HUDEP-2 (cell line): ENCODE results near the gene ADD1.

Source experiments
- DNase-seq, 76 experiments: peaks; one replicate each; lab custom pipeline; 2025; ENCODE audit not compliant: unreplicated experiment in 76 of 76; lab: John Stamatoyannopoulos, UW

Gene ADD1, protein sequence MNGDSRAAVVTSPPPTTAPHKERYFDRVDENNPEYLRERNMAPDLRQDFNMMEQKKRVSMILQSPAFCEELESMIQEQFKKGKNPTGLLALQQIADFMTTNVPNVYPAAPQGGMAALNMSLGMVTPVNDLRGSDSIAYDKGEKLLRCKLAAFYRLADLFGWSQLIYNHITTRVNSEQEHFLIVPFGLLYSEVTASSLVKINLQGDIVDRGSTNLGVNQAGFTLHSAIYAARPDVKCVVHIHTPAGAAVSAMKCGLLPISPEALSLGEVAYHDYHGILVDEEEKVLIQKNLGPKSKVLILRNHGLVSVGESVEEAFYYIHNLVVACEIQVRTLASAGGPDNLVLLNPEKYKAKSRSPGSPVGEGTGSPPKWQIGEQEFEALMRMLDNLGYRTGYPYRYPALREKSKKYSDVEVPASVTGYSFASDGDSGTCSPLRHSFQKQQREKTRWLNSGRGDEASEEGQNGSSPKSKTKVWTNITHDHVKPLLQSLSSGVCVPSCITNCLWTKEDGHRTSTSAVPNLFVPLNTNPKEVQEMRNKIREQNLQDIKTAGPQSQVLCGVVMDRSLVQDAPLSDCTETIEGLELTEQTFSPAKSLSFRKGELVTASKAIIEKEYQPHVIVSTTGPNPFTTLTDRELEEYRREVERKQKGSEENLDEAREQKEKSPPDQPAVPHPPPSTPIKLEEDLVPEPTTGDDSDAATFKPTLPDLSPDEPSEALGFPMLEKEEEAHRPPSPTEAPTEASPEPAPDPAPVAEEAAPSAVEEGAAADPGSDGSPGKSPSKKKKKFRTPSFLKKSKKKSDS

DNA sequence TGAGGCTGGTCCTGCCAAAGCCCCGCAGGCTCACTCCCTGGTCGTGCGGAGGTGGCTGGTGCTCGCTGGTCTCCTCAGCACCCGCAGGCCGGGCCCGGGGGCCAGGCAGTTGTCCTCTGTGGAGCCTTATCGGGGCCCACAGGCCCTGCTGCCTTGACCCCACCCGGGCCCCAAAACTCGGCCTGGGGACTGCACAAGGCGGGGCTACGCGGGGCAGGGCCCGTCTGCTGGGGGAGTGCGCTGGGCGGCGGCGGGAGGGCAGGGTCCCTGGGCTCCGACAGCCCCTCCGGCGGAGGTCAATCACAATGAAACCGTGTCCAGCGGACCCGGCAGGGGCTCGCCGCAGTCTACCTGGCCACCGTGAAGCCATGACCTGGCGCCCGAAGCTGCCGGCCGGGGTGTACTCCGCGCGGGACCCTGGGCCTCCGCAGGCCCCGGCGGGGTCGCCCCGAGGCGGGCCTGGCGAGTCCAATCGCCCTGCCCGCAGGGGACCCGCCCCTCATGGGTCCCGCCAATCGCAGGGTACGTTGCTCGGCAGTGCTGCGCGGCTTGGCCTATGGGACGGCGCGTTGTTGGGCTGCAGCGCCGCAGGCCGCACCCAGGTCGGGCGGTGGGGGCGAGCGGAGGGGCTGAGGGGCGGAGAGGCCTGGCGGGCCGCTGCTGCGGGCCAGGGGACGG is at the start of gene ADD1:
Gene ADD1 (plus strand): TSS at position 582 of the 678 bp plus-strand sequence. CDS start 32,072 bp downstream, outside the sequence.
- DNase-seq, result peak in 75 of 76 experiments; percentile 37 to 95 (median 83)

DNA sequence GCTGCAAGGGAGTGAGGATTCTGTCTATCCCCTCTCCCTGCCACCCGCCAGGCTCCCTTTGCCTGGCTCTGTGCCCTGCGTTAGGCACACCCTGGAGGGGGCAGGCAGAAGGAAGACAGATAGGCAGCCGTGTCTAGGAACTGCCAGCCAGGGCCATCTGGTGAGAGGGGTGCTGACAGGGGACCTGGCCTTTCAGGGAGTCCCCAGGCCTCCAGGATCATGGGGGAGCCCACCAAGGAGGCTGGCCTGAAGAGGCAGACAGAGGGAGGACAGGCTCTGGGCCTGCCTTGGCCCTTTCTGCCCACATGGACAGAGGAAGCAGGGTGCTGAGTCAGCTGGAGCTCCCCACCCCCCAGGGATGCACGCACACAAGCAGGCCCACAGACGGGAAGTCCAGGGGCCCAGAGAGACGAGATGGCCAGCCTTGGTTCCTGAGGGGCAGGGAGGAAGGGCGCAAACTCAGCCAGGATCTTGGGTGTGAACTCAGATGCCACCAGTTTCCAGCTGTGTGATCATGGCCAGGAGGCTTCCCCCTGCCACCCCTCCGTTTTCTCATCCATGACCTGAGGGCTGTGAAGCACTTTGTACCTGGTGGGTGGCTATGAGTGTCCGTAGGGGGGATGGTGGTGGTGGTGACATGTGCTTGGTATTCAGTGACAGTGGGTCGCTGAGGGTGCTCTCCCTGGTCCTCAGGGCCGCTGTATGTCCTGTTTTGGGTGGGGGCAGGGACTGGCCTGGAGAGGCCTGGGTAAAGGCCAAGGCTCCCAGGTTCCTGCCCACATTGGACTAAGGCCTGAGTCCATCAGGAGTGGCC is 49.0 kb upstream of the ADD1 start:
- DNase-seq, result peak in 70 of 76 experiments; percentile 14 to 83 (median 69)

DNA sequence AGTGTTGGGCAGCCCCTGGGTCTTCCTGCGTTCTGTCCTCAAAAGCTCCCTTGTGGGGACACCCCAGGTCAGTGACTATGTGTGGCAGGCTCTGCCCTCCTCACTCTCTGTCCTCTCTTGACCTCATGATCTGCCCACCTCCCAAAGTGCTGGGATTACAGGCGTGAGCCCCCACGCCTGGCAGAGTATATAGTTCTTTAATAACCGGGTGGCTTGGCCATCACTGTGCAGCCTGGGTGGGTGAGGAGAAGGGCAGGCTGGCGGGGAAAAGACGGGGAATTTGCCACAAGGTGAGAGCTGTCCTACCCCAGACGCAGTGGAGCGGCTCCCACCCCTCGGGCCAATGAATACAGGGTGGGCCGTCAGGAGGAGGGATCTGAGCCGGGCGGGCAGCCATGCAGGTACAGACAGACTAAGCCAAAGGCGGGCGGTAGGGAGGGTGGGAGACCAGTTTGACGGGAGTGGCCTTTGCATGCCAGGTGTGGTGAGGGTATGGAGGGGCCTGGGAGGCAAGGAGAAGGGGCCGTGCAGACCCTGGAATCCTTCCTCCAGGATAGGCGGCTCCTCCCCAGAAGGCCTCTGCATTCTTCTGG is 48.2 kb upstream of the ADD1 start:
- no peak for DNase-seq

DNA sequence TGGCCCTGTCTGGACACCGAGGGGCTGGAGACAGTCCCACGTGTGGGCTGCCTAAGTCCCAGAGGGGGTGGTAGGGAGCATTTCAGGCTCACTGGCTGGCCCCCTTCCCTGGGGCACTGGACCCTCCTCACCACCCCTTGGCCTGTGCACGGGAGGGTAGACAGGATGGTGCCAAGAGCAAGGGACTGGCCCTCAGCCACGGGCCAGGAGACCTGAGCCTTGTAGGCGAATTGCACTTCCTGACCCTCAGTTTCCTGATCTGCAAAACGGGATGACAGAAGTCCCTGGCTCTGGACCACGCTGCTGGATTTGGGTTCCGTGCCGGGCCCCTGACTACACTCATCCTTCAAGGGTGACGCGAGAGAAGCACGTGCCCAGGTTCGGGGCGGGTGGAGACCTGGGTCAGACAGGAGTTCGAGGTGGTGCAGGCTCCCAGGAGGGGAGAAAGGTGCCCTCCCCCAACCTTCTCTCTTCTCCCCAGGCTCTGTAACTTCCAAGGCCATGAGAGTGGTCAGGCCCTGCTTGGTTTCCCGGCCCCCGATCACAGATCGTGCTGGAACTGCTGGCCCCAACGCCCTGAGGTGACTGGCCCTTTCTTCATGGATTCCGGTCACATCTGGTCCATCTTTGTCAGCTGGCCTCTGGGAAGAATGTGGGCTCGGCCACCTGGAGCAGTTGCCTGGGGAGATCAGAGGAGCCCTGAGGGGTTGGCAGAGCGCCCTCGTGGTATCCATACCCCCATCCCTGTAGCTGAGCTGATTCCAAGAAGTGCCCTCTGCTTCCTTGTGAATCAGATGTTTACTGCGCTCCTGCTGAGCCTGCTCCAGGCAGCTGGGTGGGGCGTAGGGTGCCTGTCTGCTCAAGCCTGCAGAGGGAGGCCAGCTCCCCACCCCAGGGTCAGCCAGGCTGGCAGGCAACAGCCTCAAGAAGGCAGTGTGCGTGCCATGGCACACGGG is 47.5 kb upstream of the ADD1 start:
- DNase-seq, result peak in 8 of 76 experiments; percentile 9 to 34 (median 18)

- DNase-seq, result no peak
Observed at GRCh38 chr4:2796849-2797544, 46.6 kb upstream of the ADD1 start.

GRCh38 chr4:2797545-2798305 is 45.9 kb upstream of the ADD1 start:
- peak in 71 of 76 experiments; percentile 15 to 83 (median 60) for DNase-seq

DNA sequence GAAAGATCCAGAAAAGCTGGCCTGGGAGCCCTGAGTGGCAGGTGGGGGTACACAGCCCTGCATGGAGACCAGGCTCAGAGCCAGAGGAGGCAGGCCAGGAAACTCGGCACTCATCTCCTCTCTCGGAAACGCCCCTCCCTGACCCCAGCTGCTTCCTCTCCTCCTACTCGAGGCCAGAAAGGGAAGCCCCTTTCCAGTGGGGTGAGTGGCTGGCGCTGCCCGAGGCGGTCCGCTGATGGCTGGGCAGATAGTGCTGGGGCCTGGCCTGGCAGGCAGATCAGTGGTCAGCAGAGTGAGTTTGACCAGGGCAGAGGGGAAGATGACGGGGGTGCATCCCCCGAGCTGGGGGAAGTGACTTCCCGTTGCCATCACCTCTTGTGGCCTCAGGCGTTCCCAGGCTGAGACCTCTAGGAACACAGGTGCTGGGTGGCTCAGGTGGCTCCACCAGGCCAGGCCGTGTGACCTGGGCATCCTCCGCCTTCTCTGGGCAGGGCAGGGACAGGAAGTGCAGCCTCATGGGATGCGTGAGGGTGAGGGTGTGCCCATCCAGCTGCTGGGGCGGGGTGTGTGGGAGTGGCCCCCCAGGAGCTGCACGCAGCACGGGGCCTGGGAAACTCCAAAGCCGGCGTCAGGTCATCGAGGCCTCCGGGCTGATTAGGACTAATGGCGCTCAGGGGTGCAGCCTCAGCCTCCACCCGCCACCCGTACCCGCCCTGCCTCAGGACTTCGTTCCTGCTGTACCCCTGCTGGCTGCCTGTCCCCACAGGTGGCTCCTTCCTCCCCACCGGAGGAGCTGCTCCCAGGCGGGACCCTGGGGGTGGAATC is 45.0 kb upstream of the ADD1 start:
- peak in 65 of 76 experiments; percentile 7 to 75 (median 55) for DNase-seq

GRCh38 chr4:2799224-2799911 is 44.3 kb upstream of the ADD1 start:
- no peak for DNase-seq

DNA sequence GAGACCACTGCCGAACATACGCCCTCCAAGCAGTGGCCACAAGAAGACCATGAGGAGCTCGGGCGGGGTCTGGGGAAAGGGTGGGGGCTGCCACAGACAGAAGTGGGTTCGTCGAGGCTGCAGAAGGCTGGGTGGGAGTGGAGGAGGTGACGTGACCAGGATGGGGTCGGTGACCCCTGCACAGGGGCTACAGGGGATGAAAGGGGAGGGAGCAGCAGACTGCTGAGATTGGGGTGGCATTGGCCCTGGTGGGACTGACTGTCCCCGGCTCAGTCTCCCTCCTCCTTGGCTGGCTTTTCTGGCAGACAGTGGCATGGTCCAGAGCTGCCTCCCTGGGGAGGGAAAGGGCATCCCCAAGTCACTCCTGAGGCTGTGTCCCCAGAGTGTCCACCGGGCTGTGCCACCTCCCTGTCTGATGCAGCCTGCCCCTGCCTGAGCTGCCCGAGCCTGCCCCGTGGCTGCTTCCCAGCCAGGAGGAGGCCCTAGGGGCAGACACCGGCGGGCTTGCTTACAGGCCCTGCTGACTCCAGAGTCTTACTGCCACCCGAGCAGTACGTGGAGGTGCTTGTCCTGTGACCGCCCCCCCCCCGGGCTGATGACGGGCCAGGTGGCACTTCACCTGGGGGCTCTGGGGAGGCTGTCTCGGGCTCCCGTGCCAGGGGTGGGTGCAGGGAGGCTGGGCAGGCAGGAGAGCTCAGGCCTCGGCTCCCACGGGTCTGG is 43.5 kb upstream of the ADD1 start:
- DNase-seq, result no peak

- DNase-seq, result peak in 31 of 76 experiments; percentile 5 to 64 (median 38)
Observed at GRCh38 chr4:2800691-2801596, 42.7 kb upstream of the ADD1 start.

DNA sequence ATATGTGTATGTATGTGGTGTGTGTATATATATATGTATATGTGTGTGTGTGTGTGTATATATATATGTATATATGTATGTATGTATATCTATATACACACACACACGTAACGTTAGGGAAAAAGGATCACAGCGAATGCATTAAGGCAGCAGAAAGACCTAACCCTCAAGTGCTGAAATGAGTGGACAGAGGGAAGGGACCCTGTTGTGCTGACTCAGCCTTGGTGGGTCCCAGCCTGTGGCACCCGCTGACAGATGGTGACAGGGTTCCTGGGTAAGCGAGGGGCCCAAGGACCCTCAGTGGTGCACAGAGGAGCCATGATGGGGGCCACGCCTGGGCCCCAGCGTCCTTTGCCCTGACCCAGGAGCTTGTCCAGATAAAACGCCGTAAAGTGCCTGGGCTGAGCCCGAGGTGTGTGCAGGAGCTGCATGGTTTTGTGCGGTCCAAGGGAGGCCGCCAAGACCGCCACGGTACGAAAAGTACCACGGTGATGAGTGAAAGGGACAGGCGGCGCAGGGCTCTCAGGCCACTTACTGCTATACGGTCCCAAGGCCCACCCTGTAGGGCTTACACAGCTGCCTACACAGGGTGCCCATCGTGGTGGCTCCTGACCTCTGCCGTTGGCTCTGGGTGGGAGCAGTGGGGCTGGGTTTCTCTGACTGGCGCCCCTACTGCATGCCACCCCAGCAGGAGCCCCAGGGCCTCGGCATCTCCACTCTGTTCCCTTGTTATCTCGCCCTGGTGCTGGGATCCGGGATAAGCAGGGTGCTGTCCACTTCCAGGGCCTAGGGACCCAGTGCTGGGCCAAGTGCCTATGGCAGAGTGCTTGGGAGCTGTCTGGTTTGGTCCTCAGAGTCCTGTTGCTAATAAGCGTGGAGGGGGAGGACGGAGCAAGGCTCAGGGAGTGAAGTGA is 40.8 kb upstream of the ADD1 start:
- no peak for DNase-seq

DNA sequence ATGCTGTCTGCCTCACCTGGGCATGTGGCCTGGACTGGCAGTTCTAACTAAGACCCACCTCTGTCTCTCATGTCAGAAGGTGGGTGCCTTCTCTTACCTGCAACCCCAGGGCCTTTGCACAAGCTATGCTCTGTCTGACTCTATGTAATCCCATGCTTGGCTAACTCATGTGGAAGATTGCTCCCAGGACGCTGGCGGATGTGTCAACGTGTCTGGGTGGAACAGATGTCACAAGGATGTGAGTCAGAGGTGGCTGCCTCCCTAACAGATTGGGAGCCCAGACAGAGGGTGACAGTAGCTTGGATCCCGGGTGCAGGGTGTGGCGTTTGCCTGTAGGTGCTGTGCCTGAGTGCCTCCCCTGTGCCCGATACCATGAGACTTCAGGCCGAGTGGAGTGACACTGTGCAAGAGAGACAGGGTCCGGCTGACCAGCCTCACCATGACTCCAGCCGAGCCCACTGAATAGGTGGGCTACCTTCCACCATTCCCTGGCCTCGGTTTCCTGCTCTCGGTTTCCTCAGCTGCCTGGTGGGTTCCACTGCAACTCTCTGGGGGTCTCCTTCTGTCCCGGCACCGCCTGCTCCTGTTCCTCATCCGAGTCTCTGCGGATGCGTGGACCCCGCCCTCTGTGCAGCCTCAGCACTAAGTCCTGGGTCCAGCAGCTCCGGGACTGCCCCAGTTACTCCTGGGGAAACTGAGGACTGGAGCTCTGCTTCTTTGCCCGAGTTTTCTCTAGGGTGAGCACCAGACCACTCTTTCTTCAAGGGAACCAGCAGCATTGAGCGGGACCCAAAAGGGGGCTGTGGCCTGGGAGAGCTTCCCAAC is 39.8 kb upstream of the ADD1 start:
- peak in 61 of 76 experiments; percentile 10 to 79 (median 50) for DNase-seq
